Common myeloid progenitor, CD34-positive (primary cell): ENCODE results near the gene ZSCAN1.

Experiments
- CTCF ChIA-PET: fragments of 350-600 bp; sonication (Branson Sonifier 250); formaldehyde crosslinking; loops from one replicate; lab custom pipeline; 2021; ENCODE audit warnings: antibody characterized with exemption; lab: Charles Lee
- POLR2A ChIA-PET: fragments of 350-600 bp; sonication (Branson Sonifier 250); formaldehyde crosslinking; loops from one replicate; lab custom pipeline; 2021; ENCODE audit warnings: antibody characterized with exemption; lab: Charles Lee
- DNase-seq, 3 donors: peaks; one replicate each; pipeline versions ENCODE4 v3.0.0 to v3.0.0-alpha.2; 2013
- H3K27ac ChIP-seq, 2 experiments: 1 replicate in 1 of 2; 2 replicates in 1 of 2; pipeline ENCODE4 v1.7.0; 2013; ENCODE audit warnings: inconsistent platforms in 2 of 2, low read length in 2 of 2, mild to moderate bottlenecking in 2 of 2, low read depth in 1 of 2, moderate library complexity in 1 of 2; ENCODE audit not compliant: severe bottlenecking in 2 of 2, insufficient read depth in 1 of 2, poor library complexity in 1 of 2
- H3K27me3 ChIP-seq, 5 experiments: replicated peaks in 2 of 5; 1 replicate in 3 of 5; 2 replicates in 2 of 5; pipeline versions ENCODE4 v1.6.1 to v1.7.0; 2013; ENCODE audit warnings: low read length in 4 of 5, mild to moderate bottlenecking in 2 of 5, moderate library complexity in 2 of 5, inconsistent platforms in 1 of 5; ENCODE audit not compliant: insufficient read depth in 5 of 5, control insufficient read depth in 4 of 5
- H3K36me3 ChIP-seq, 4 experiments: 1 replicate in 2 of 4; 2 replicates in 2 of 4; pipeline versions ENCODE4 v1.6.1 to v1.7.0; 2013; ENCODE audit warnings: low read length in 3 of 4, control low read depth in 1 of 4, mild to moderate bottlenecking in 1 of 4; ENCODE audit not compliant: control insufficient read depth in 4 of 4, insufficient read depth in 4 of 4
- H3K4me1 ChIP-seq, 4 experiments: 1 replicate in 3 of 4; 2 replicates in 1 of 4; pipeline versions ENCODE4 v1.6.1 to v1.7.1; 2013; ENCODE audit warnings: low read length in 3 of 4, mild to moderate bottlenecking in 3 of 4, control low read depth in 1 of 4, inconsistent platforms in 1 of 4, moderate library complexity in 1 of 4; ENCODE audit not compliant: control insufficient read depth in 4 of 4, insufficient read depth in 4 of 4; ENCODE audit errors: control extremely low read depth in 1 of 4
- H3K4me3 ChIP-seq, 7 experiments: 1 replicate in 4 of 7; 2 replicates in 3 of 7; pipeline versions ENCODE4 v1.5.1 to v1.7.0; 2013; ENCODE audit warnings: mild to moderate bottlenecking in 7 of 7, low read length in 6 of 7, moderate library complexity in 6 of 7, inconsistent platforms in 2 of 7, low read depth in 2 of 7, control low read depth in 1 of 7; ENCODE audit not compliant: insufficient read depth in 4 of 7, control insufficient read depth in 1 of 7; ENCODE audit errors: extremely low read depth in 1 of 7
- H3K9me3 ChIP-seq, 5 experiments: 1 replicate in 4 of 5; 2 replicates in 1 of 5; pipeline versions ENCODE4 v1.6.1 to v1.7.1; 2013; ENCODE audit warnings: low read length in 4 of 5, mild to moderate bottlenecking in 2 of 5, inconsistent platforms in 1 of 5, low read depth in 1 of 5, moderate library complexity in 1 of 5; ENCODE audit not compliant: control insufficient read depth in 4 of 5, insufficient read depth in 2 of 5; ENCODE audit errors: control extremely low read depth in 1 of 5
- WGBS: methylation state at CpG from one replicate; pipeline ENCODE4 v1.1.5; 2013; ENCODE audit not compliant: insufficient coverage; 5-methylcytosine and 5-hydroxymethylcytosine counted together

ZSCAN1 gene

GRCh38 chr19:58045411-58046050 lies 11.7 kb downstream of the ZSCAN1 start:
- Histone ChIP-seq H3K36me3 (no peaks in the 10 kb centered on the region), H3K9me3 (peaks cover 6 to 81% (median 77%) of the 10 kb centered on the region in 5 experiments), H3K4me3 (no peak overlapping the region), H3K27me3 (peaks cover 0 to 9% (median 0%) of the 10 kb centered on the region in 5 experiments), H3K27ac (no peak overlapping the region), H3K4me1 (no peaks in the 10 kb centered on the region)
- CTCF ChIA-PET, result interaction anchor here (1.3 to 1.8 kb wide), 2 partner anchors 10 to 23 kb away, joined by 4 read pairs; no protein-coding TSS in a partner anchor
- POLR2A ChIA-PET, result no interaction called here
- WGBS, result 96% methylated on average over 22 of the region's 24 CpGs
- no peak for DNase-seq

GRCh38 chr19:58046856-58047255 lies 13.0 kb downstream of the ZSCAN1 start:
- H3K9me3 ChIP-seq, result peaks cover 6 to 82% (median 75%) of the 10 kb centered on the region in 5 experiments
- peaks cover 0 to 9% (median 0%) of the 10 kb centered on the region in 5 experiments for H3K27me3 ChIP-seq
- no peaks in the 10 kb centered on the region for H3K36me3 ChIP-seq
- no peaks in the 10 kb centered on the region for H3K4me1 ChIP-seq
- DNase-seq, result no peak
- H3K4me3 ChIP-seq, result no peak overlapping the region
- WGBS, result 95% methylated on average over 7 of the region's 7 CpGs
- ChIA-PET CTCF (interaction anchor here (1.8 kb wide), 1 partner anchor 24 kb away, joined by 5 read pairs; no protein-coding TSS in a partner anchor), POLR2A (no interaction called here)
- H3K27ac ChIP-seq, result no peak overlapping the region

- Histone ChIP-seq H3K27me3 (peaks cover 0 to 7% (median 0%) of the 10 kb centered on the region in 5 experiments), H3K4me1 (no peaks in the 10 kb centered on the region), H3K27ac (no peak overlapping the region), H3K4me3 (no peak overlapping the region), H3K36me3 (no peaks in the 10 kb centered on the region), H3K9me3 (peaks cover 6 to 86% (median 79%) of the 10 kb centered on the region in 5 experiments)
- ChIA-PET CTCF (interaction anchor here (1.8 kb wide), 1 partner anchor 25 kb away, joined by 5 read pairs; no protein-coding TSS in a partner anchor), POLR2A (no interaction called here)
- no peak for DNase-seq
- 96% methylated on average over 10 of the region's 12 CpGs for WGBS
Measured at GRCh38 chr19:58047672-58048071, 13.8 kb downstream of the ZSCAN1 start.

- Histone ChIP-seq H3K4me1 (peaks cover 0 to 7% (median 2%) of the 10 kb centered on the region in 4 experiments), H3K4me3 (no peak overlapping the region), H3K36me3 (no peaks in the 10 kb centered on the region), H3K27ac (no peak overlapping the region), H3K27me3 (no peaks in the 10 kb centered on the region), H3K9me3 (peaks cover 5 to 67% (median 53%) of the 10 kb centered on the region in 5 experiments)
- 95% methylated on average over 6 of the region's 16 CpGs for WGBS
- ChIA-PET POLR2A (no interaction called here), CTCF (no interaction called here)
- no peak for DNase-seq
Measured at GRCh38 chr19:58052256-58052655, 18.4 kb downstream of the ZSCAN1 start.

- ChIA-PET POLR2A (no interaction called here), CTCF (interaction anchor here (1.3 kb wide), 1 partner anchor 19 kb away, joined by 4 read pairs; no protein-coding TSS in a partner anchor)
- H3K27me3 ChIP-seq, result no peaks in the 10 kb centered on the region
Measured at GRCh38 chr19:58053480-58054156, 19.8 kb downstream of the ZSCAN1 start.

GRCh38 chr19:58054901-58055874 lies 21.4 kb downstream of the ZSCAN1 start:
- H3K27me3 ChIP-seq, result no peaks in the 10 kb centered on the region
- H3K36me3 ChIP-seq, result no peaks in the 10 kb centered on the region
- 32% methylated on average over 37 of the region's 37 CpGs for WGBS
- ChIA-PET POLR2A (interaction anchor here (0.7 kb wide), 1 partner anchor 96 kb away, joined by 3 read pairs; the partner anchor contains the start of gene ZNF329), CTCF (interaction anchor here (0.9 to 5.1 kb wide), 7 partner anchors 9 to 98 kb away, joined by 3 to 27 read pairs (median 3); partner anchors contain the start of gene ZNF606)
- peaks cover 0 to 74% (median 32%) of the 10 kb centered on the region in 5 experiments for H3K9me3 ChIP-seq
- peaks cover 0 to 20% (median 10%) of the 10 kb centered on the region in 4 experiments for H3K4me1 ChIP-seq
- DNase-seq, result peak; percentile 44 to 83 (median 55)
- peak overlapping the region in 1 of 2 experiments; percentile 18 for H3K27ac ChIP-seq
- H3K4me3 ChIP-seq, result peak overlapping the region in 6 of 7 experiments; percentile 27 to 77 (median 58)

More at GRCh38 chr19:58053480-58054156, 19.8 kb downstream of the ZSCAN1 start:
- no peak overlapping the region for H3K27ac ChIP-seq
- H3K4me3 ChIP-seq, result no peak overlapping the region
- no peak for DNase-seq
- peaks cover 5 to 72% (median 45%) of the 10 kb centered on the region in 5 experiments for H3K9me3 ChIP-seq
- no peaks in the 10 kb centered on the region for H3K36me3 ChIP-seq
- H3K4me1 ChIP-seq, result peaks cover 0 to 10% (median 4%) of the 10 kb centered on the region in 4 experiments
- 94% methylated on average over 27 of the region's 30 CpGs for WGBS
